ENCODE results near the gene IQCH.

IQCH gene

DNA sequence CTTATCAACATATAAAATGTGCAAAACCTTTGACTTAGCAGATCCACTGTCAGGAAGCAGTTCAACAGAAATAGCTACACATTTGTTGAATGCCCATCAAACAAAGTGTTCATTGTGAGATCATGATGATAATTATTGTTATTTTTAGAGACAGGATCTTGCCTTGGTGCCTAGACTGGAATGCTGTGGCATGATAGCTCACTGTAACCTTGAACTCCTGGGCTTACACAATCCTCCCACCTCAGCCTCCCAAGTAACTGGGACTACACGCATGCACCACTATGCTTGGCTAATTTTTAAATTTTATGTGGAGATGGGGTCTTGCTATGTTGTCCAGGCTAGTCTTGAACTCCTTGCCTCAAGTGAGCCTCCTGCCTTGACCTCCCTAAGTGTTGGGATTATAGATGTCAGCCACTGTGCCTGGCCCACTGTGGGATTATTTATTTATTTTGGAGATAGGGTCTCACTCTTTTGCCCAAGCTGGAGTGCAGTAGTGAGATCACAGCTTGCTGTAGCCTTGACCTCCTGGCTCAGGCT, 296.7 kb downstream of the IQCH start:
- Histone ChIP-seq H3K27ac (ENCODE audit: insufficient read depth, low read depth, low read length, poor library complexity, severe bottlenecking) (no peak overlapping the region), H3K27me3 (ENCODE audit: control insufficient read depth, insufficient read depth, low read length, poor library complexity, severe bottlenecking) (no peaks in the 10 kb centered on the region), H3K36me3 (ENCODE audit: control insufficient read depth, insufficient read depth, low read length) (peaks cover 8% of the 10 kb centered on the region), H3K9me3 (ENCODE audit: control insufficient read depth, low read length) (no peaks in the 10 kb centered on the region), H3K4me3 (ENCODE audit: insufficient read depth, low read depth, low read length) (no peak overlapping the region), H3K4me1 (ENCODE audit: control insufficient read depth, insufficient read depth, low read length) (peaks cover 18% of the 10 kb centered on the region)
- 86 to 92% methylated on average over 1 of the region's 1 CpG for WGBS, 2 experiments
